ENCODE measurements around the gene CFAP97D2.
"Not testable (repeated sequence)": the region's sequence is repeated elsewhere in the genome, so short reads cannot be mapped to it uniquely, and the experiment has no call there.

CFAP97D2 gene

GRCh38 chr13:114264313-114264712, 85.3 kb downstream of the CFAP97D2 start:
- H3K9me3 Mint-ChIP-seq, H3K27me3 Mint-ChIP-seq, H3K4me3 Mint-ChIP-seq, H3K27ac Mint-ChIP-seq: not testable (repeated sequence)
- H3K4me1 Mint-ChIP-seq (ENCODE audit: low read depth) = peaks cover 64% of the 10 kb centered on the region
- H3K36me3 Mint-ChIP-seq (ENCODE audit: low read depth) = peaks cover 84% of the 10 kb centered on the region

DNA sequence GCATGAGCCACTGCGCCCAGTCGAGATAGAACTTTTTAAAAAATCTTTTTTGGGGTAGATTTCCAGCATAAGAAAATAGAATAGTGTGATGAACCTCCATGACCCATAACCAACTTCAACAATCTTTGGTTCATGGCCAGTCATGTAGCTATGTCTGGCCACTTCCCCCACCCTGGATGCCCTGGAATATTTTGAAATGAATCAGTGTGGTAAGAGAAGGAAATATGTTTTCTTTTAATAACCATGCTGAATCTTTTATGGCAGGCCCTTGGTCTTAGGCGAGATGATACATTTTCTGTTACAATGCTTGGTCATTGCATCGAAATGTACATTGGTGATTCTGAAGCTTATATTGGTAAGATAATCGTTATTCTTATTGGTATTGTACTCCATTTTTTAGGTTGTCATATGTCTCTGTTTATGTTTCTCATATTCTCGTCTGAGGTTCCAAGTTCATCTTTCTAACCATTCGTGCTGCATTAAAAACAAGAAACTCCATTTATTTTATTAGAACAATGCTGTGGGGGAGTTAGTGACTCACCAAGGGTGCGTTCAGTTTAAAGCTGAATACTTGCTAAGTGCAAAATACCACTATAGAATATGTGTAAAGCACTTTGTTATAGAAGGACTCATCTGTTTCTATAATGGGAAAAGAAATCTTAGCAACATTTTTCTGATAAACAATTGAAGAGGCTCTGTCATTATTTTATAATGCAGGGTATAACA, 86.0 kb downstream of the CFAP97D2 start:
- Mint-ChIP-seq H3K36me3 (ENCODE audit: low read depth) (peaks cover 80% of the 10 kb centered on the region), H3K9me3 (no peaks in the 10 kb centered on the region), H3K4me1 (ENCODE audit: low read depth) (peaks cover 61% of the 10 kb centered on the region), H3K27me3 (no peaks in the 10 kb centered on the region), H3K4me3 (no peak overlapping the region), H3K27ac (no peak overlapping the region)

GRCh38 chr13:114266241-114266640, 87.2 kb downstream of the CFAP97D2 start:
- Mint-ChIP-seq H3K4me3 (no peak overlapping the region), H3K27ac (no peak overlapping the region), H3K9me3 (no peaks in the 10 kb centered on the region), H3K36me3 (ENCODE audit: low read depth) (peaks cover 77% of the 10 kb centered on the region), H3K27me3 (no peaks in the 10 kb centered on the region), H3K4me1 (ENCODE audit: low read depth) (peaks cover 49% of the 10 kb centered on the region)

DNA sequence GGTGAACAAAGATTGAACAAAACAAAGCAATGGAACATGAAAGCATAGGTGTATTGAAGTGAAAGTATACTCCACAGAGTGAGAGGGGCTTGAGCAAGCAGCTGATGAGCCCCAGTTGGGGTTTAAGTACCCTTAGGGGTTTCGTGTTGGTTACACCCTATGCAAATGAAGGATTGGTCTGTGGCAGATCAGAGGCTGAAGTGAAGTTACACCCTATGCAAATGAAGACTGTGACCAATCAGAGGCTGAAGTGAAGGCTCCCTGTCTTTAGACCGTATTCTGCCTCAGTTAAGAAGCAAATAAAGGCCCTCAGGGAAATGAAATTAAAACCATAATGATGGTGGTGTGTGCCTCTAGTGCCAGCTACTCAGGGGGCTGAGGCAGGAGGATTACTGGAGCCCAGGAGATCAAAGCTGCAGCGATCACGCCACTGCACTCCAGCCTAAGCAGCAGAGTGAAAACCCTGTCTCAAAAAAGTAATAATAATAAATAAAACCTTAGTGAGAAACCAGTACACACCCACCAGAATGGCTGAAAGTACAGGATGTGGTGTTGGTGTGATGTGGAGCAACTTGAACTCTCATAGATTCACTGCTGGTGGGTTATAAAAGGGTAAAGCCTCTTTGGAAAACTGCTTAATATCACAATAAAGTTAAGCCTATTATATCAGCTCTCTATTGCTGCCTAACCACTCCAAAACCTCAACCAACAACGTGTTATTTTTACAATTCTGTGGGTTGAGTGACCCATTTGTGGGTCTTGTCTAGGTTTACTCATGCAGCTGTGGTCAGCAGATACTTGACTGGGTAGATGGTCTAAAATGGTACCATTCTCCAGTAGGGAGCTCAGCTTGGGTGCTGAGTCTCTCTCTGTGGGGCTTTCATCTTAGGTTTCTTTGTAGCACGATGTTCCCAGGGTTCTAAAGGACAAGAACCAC, 89.6 kb downstream of the CFAP97D2 start:
- peaks cover 76% of the 10 kb centered on the region for H3K36me3 Mint-ChIP-seq (ENCODE audit: low read depth)
- H3K4me3 Mint-ChIP-seq = peak overlapping the region; percentile 42
- H3K9me3 Mint-ChIP-seq = no peaks in the 10 kb centered on the region
- peaks cover 25% of the 10 kb centered on the region for H3K4me1 Mint-ChIP-seq (ENCODE audit: low read depth)
- H3K27me3 Mint-ChIP-seq = no peaks in the 10 kb centered on the region
- H3K27ac Mint-ChIP-seq = peak overlapping the region; percentile 71

GRCh38 chr13:114269281-114269770, 90.3 kb downstream of the CFAP97D2 start:
- peaks cover 76% of the 10 kb centered on the region for H3K36me3 Mint-ChIP-seq (ENCODE audit: low read depth)
- peaks cover 23% of the 10 kb centered on the region for H3K4me1 Mint-ChIP-seq (ENCODE audit: low read depth)
- H3K27me3 Mint-ChIP-seq = no peaks in the 10 kb centered on the region
- H3K27ac Mint-ChIP-seq = peak overlapping the region; percentile 71
- H3K9me3 Mint-ChIP-seq = no peaks in the 10 kb centered on the region
- H3K4me3 Mint-ChIP-seq = no peak overlapping the region

Measured in stimulated activated naive CD8-positive, alpha-beta T cell treated with anti-CD3 and anti-CD28 coated beads, Interleukin-15, Interleukin-2, amounts not matched to agents 100 ng/mL and 50 ng/mL, for 24 hours (primary cell).